GM19193 (cell line): ENCODE data around the gene TMEM170B.

Experiments used
- POLR2A ChIP-seq: IDR thresholded peaks from 4 replicates; pipeline ENCODE4 v1.6.1; 2011; ENCODE audit not compliant: insufficient read depth, insufficient read length; ENCODE audit errors: extremely low read depth

Gene TMEM170B

GRCh38 chr6:11616200-11616611 is 78.7 kb downstream of the TMEM170B start:
- TF ChIP-seq POLR2A: no peak

GRCh38 chr6:11618533-11618932 is 81.0 kb downstream of the TMEM170B start:
- no peak for TF ChIP-seq POLR2A

- TF ChIP-seq POLR2A: no peak
These were observed 83.6 kb downstream of the TMEM170B start for GRCh38 chr6:11621119-11621518.

GRCh38 chr6:11622156-11622555 is 84.6 kb downstream of the TMEM170B start:
- TF ChIP-seq POLR2A: no peak

GRCh38 chr6:11623272-11623671 is 85.7 kb downstream of the TMEM170B start:
- no peak for TF ChIP-seq POLR2A

GRCh38 chr6:11625302-11625701 is 87.8 kb downstream of the TMEM170B start:
- no peak for TF ChIP-seq POLR2A

GRCh38 chr6:11626356-11626755 is 88.8 kb downstream of the TMEM170B start:
- no peak for TF ChIP-seq POLR2A

- no peak for TF ChIP-seq POLR2A
These were observed 91.0 kb downstream of the TMEM170B start for GRCh38 chr6:11628562-11628961.

GRCh38 chr6:11631008-11631407 is 93.5 kb downstream of the TMEM170B start:
- no peak for TF ChIP-seq POLR2A

- no peak for TF ChIP-seq POLR2A
These were observed 94.0 kb downstream of the TMEM170B start for GRCh38 chr6:11631539-11631938.

GRCh38 chr6:11632231-11632630 is 94.7 kb downstream of the TMEM170B start:
- TF ChIP-seq POLR2A: no peak

GRCh38 chr6:11632795-11633511 is 95.4 kb downstream of the TMEM170B start:
- no peak for TF ChIP-seq POLR2A
